GM10248 (cell line): ENCODE results near the gene TCL1A.

Experiments used
- CTCF ChIA-PET: fragments of 300-600 bp; sonication (Branson Sonifier 250); formaldehyde crosslinking; extraction: SDS; loops from one replicate; lab custom pipeline; 2021; ENCODE audit warnings: antibody characterized with exemption; lab: Yijun Ruan, JAX
- POLR2A ChIA-PET: fragments of 350-650 bp; sonication (Branson Sonifier 250); formaldehyde crosslinking; extraction: SDS; loops from one replicate; lab custom pipeline; 2020; ENCODE audit warnings: antibody characterized with exemption; lab: Yijun Ruan, JAX
- DNase-seq: peaks from one replicate; pipeline ENCODE4 v3.0.0; 2012; ENCODE audit errors: extremely low spot score
- TF ChIP-seq, protein P1 (sequence below): IDR thresholded peaks from 2 replicates; pipeline ENCODE4 v1.5.1; 2012; ENCODE audit warnings: mild to moderate bottlenecking, low read depth; ENCODE audit errors: extremely low read depth, missing control alignments, control extremely low read depth

TCL1A gene

GRCh38 chr14:95727056-95727700 lies 13.3 kb upstream of the TCL1A start:
- TF ChIP-seq, protein P1, sequence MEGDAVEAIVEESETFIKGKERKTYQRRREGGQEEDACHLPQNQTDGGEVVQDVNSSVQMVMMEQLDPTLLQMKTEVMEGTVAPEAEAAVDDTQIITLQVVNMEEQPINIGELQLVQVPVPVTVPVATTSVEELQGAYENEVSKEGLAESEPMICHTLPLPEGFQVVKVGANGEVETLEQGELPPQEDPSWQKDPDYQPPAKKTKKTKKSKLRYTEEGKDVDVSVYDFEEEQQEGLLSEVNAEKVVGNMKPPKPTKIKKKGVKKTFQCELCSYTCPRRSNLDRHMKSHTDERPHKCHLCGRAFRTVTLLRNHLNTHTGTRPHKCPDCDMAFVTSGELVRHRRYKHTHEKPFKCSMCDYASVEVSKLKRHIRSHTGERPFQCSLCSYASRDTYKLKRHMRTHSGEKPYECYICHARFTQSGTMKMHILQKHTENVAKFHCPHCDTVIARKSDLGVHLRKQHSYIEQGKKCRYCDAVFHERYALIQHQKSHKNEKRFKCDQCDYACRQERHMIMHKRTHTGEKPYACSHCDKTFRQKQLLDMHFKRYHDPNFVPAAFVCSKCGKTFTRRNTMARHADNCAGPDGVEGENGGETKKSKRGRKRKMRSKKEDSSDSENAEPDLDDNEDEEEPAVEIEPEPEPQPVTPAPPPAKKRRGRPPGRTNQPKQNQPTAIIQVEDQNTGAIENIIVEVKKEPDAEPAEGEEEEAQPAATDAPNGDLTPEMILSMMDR: no peak
- ChIA-PET POLR2A (no interaction called here), CTCF (interaction anchor here (0.8 to 5.3 kb wide), 7 partner anchors 9 to 200 kb away, joined by 3 to 49 read pairs (median 6); partner anchors contain the start of gene TCL1A)
- no peak for DNase-seq

DNA sequence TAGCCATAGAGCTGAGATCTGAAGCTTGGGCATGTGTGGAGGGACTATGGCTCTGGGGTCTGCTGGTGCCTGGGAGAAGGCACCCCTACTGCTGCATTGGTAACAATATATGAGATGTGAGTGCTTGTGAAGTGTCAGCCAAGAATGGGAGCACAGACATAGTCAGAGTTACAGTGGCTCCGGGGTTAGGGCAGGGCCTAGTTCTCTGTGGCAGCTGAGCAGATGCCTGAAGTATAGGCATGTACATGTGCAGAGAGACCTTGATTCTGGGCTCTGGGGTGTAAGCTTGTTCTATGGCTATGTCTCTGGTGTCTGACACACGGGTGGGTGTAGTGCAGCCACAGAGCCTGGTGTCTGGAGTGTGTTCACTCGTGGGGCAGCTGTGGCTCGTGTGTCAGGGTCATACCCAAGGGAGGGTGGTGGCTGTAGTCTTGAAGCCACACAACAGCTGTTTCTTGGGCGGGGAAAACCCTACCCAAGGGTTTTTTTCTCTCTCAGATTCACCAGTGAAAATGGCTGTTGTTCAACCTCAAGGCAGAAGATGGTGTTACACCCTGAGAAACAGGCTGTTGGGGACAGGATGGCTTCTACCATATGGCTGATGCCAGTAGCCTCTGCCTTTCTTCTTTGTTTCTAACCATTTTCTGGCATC lies 11.9 kb upstream of the TCL1A start:
- CTCF ChIA-PET: interaction anchor here (0.8 to 5.3 kb wide), 15 partner anchors 10 to 284 kb away, joined by 3 to 49 read pairs (median 3); partner anchors contain the start of gene TCL1A
- TF ChIP-seq, protein P1: no peak
- POLR2A ChIA-PET: no interaction called here
- peak; percentile 73 for DNase-seq

- CTCF ChIA-PET: interaction anchor here (1.1 to 1.4 kb wide), 2 partner anchors 9 to 39 kb away, joined by 3 to 5 read pairs; partner anchors contain the start of gene TCL1A
- TF ChIP-seq, protein P1: no peak
- POLR2A ChIA-PET: no interaction called here
- no peak for DNase-seq
These were observed 8.7 kb upstream of the TCL1A start for GRCh38 chr14:95722525-95723190.

DNA sequence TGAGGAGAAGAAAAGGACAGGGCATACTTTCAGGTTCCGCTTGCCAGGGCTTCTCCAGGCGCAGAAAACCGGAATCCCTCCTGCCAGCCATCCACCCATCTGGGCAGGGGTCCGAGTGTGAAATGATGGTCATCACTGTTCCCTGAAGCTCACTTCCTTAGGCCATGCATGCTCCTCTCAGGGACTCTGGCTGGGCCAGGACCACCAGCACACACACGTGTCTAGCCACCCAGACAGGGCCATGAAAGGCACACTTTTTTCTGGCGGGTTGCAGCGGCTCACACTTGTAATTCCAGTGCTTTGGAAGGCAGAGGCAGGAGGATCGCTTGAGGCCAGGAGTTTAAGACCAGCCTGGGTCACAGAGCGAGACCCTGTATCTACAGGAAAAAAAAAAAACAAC lies 1.5 kb downstream of the TCL1A start:
- TF ChIP-seq, protein P1: no peak
- POLR2A ChIA-PET: interaction anchor here (1.1 kb wide), 1 partner anchor 10 kb away, joined by 3 read pairs; no protein-coding TSS in a partner anchor
- DNase-seq: no peak
- CTCF ChIA-PET: interaction anchor here (1.1 to 2.4 kb wide), 2 partner anchors 16 to 62 kb away, joined by 3 to 9 read pairs; no protein-coding TSS in a partner anchor

- POLR2A ChIA-PET: interaction anchor here (1.1 kb wide), 1 partner anchor 9 kb away, joined by 3 read pairs; no protein-coding TSS in a partner anchor
- TF ChIP-seq, protein P1: no peak
- CTCF ChIA-PET: interaction anchor here (1.1 to 4.5 kb wide), 5 partner anchors 12 to 145 kb away, joined by 3 to 14 read pairs (median 4); no protein-coding TSS in a partner anchor
- DNase-seq: no peak
These were observed 2.3 kb downstream of the TCL1A start for GRCh38 chr14:95711476-95712176.

GRCh38 chr14:95710106-95710505 lies 3.8 kb downstream of the TCL1A start:
- no peak for DNase-seq
- CTCF ChIA-PET: interaction anchor here (0.7 to 4.5 kb wide), 4 partner anchors 8 to 148 kb away, joined by 3 to 14 read pairs (median 4); no protein-coding TSS in a partner anchor
- POLR2A ChIA-PET: no interaction called here
- TF ChIP-seq, protein P1: no peak
